MCF 10A (cell line): ENCODE measurements around the gene APH1A. TPM values are rescaled to one million over a fixed set of nuclear protein-coding genes. Genes with fewer than 3 reads are reported as not detected.

Experiments used
- BruUV-seq: library from RNA; stranded (reverse); fragments of 400-500 nt; replicated peaks from 2 replicates; lab custom pipeline; 2021; lab: Mats Ljungman, UMichigan
- CTCF ChIA-PET: fragments of 300-600 bp; sonication (Branson Sonifier 250); formaldehyde crosslinking; extraction: SDS; loops from one replicate; lab custom pipeline; 2021; ENCODE audit warnings: antibody characterized with exemption, inconsistent platforms; lab: Yijun Ruan, JAX
- POLR2A ChIA-PET: fragments of 300-600, 350-650 bp; sonication (Branson Sonifier 250); formaldehyde crosslinking; extraction: SDS; loops from one replicate; lab custom pipeline; 2020; ENCODE audit warnings: antibody characterized with exemption, inconsistent platforms; lab: Yijun Ruan, JAX
- DNase-seq: peaks from one replicate; pipeline ENCODE4 v3.0.0-alpha.2; 2018; ENCODE audit not compliant: unreplicated experiment
- H3K27ac Mint-ChIP-seq: one replicate; pipeline ENCODE4 v1.8.0; 2022; ENCODE audit warnings: mild to moderate bottlenecking, low read depth, mixed read lengths; ENCODE audit not compliant: unreplicated experiment
- H3K27me3 Mint-ChIP-seq: one replicate; pipeline ENCODE4 v1.8.0; 2022; ENCODE audit warnings: mixed read lengths; ENCODE audit not compliant: insufficient read depth, unreplicated experiment
- H3K36me3 Mint-ChIP-seq: one replicate; pipeline ENCODE4 v1.8.0; 2022; ENCODE audit warnings: mild to moderate bottlenecking, moderate library complexity, mixed read lengths; ENCODE audit not compliant: insufficient read depth, unreplicated experiment
- H3K4me1 Mint-ChIP-seq: one replicate; pipeline ENCODE4 v1.8.0; 2022; ENCODE audit warnings: mixed read lengths; ENCODE audit not compliant: insufficient read depth, unreplicated experiment
- H3K4me3 Mint-ChIP-seq: one replicate; pipeline ENCODE4 v1.8.0; 2022; ENCODE audit warnings: mild to moderate bottlenecking, moderate library complexity, mixed read lengths; ENCODE audit not compliant: unreplicated experiment
- H3K9me3 Mint-ChIP-seq: one replicate; pipeline ENCODE4 v1.8.0; 2022; ENCODE audit warnings: mixed read lengths; ENCODE audit not compliant: unreplicated experiment
- CTCF ChIP-seq: fragments of 200-600 bp; IDR thresholded peaks from one replicate; pipeline ENCODE4 v1.8.0; 2022; ENCODE audit warnings: antibody characterized with exemption, mild to moderate bottlenecking; ENCODE audit not compliant: unreplicated experiment
- intact Hi-C: fragments of 100-400 bp; cut with micrococcal nuclease; formaldehyde crosslinking; loops from 2 replicates; pipeline ENCODE4 v1.14.1; 2022
- total RNA-seq: library from RNA; stranded (reverse); gene quantifications from 2 replicates; pipeline ENCODE4 v1.2.3, GENCODE V29; 2022

Gene APH1A
- total RNA-seq, 1 experiment from 2014 or later = 123 TPM

- Mint-ChIP-seq H3K4me3 (peak overlapping the region; percentile 64), H3K9me3 (no peaks in the 10 kb centered on the region), H3K27ac (no peak overlapping the region), H3K27me3 (no peaks in the 10 kb centered on the region), H3K4me1 (peaks cover 66% of the 10 kb centered on the region), H3K36me3 (peaks cover 11% of the 10 kb centered on the region)
- intact Hi-C loops = loop anchor here (5.0 kb wide), 4 partner anchors 203 to 553 kb away; partner anchors contain the start of gene ADAMTSL4
- POLR2A ChIA-PET = interaction anchor here (0.6 to 11.7 kb wide), 12 partner anchors 9 to 303 kb away, joined by 3 to 239 read pairs (median 6); partner anchors contain the start of genes ANP32E, APH1A, C1orf54 and CIART
- no peak for DNase-seq
- BruUV-seq = no TSS peak
- no peak for TF ChIP-seq CTCF
- CTCF ChIA-PET = interaction anchor here (0.7 to 12.7 kb wide), 6 partner anchors 10 to 304 kb away, joined by 3 to 215 read pairs (median 4); partner anchors contain the start of genes APH1A and CIART
Measured at GRCh38 chr1:150259217-150259616, 9.6 kb downstream of the APH1A start.

- CTCF ChIA-PET = interaction anchor here (0.5 to 12.7 kb wide), 9 partner anchors 12 to 1091 kb away, joined by 3 to 215 read pairs (median 3); partner anchors contain the start of genes APH1A and CIART
- POLR2A ChIA-PET = interaction anchor here (0.8 to 11.7 kb wide), 5 partner anchors 12 to 65 kb away, joined by 3 to 239 read pairs (median 27); partner anchors contain the start of genes ANP32E, APH1A and CIART
- no peak within 1 kb of the TSS for H3K27ac Mint-ChIP-seq
- H3K4me3 Mint-ChIP-seq = peak within 1 kb of the TSS; percentile 5
- H3K36me3 Mint-ChIP-seq = no peaks in the 10 kb centered on the region
- no peak for TF ChIP-seq CTCF
- H3K9me3 Mint-ChIP-seq = no peaks in the 10 kb centered on the region
- no TSS peak for BruUV-seq
- peaks cover 60% of the 10 kb centered on the region for H3K4me1 Mint-ChIP-seq
- intact Hi-C loops = loop anchor here (5.0 kb wide), 4 partner anchors 204 to 554 kb away; partner anchors contain the start of gene ADAMTSL4
- no peak for DNase-seq
- no peaks in the 10 kb centered on the region for H3K27me3 Mint-ChIP-seq
Measured at GRCh38 chr1:150257624-150258585, 10.9 kb downstream of the APH1A start, which contains the start of gene CA14. TSS of gene CA14 (plus strand) at chr1:150257774. CDS start at chr1:150258129, 355 bp downstream.

GRCh38 chr1:150256554-150257341 lies 12.1 kb downstream of the APH1A start:
- Mint-ChIP-seq H3K36me3 (no peaks in the 10 kb centered on the region), H3K4me1 (peaks cover 51% of the 10 kb centered on the region), H3K27ac (no peak overlapping the region), H3K9me3 (no peaks in the 10 kb centered on the region), H3K4me3 (no peak overlapping the region), H3K27me3 (no peaks in the 10 kb centered on the region)
- POLR2A ChIA-PET = interaction anchor here (0.6 to 11.7 kb wide), 15 partner anchors 10 to 666 kb away, joined by 3 to 239 read pairs (median 4); partner anchors contain the start of genes ADAMTSL4, APH1A, CIART and PRPF3
- CTCF ChIA-PET = interaction anchor here (0.6 to 12.7 kb wide), 47 partner anchors 8 to 825 kb away, joined by 3 to 215 read pairs (median 5); partner anchors contain the start of genes APH1A, C1orf54, CIART and MINDY1
- no peak for DNase-seq
- intact Hi-C loops = loop anchor here (1.0 to 5.0 kb wide), 6 partner anchors 25 to 740 kb away; partner anchors contain the start of gene ADAMTSL4
- no TSS peak for BruUV-seq
- TF ChIP-seq CTCF = no peak
